Dendritic cell treated with granulocyte-macrophage colony-stimulating factor and Interleukin-4, amounts not matched to agents 40 ng/mL and 50 ng/mL, for 4 days (primary cell): ENCODE measurements around the gene MSRB3.

Source experiments
- H3K27ac Mint-ChIP-seq: one replicate; pipeline ENCODE4 v1.8.0; 2022; ENCODE audit warnings: mild to moderate bottlenecking, mixed read lengths
- H3K27me3 Mint-ChIP-seq: one replicate; pipeline ENCODE4 v1.8.0; 2022; ENCODE audit warnings: mild to moderate bottlenecking, mixed read lengths
- H3K36me3 Mint-ChIP-seq: one replicate; pipeline ENCODE4 v1.8.0; 2022; ENCODE audit warnings: low read depth, mixed read lengths
- H3K4me1 Mint-ChIP-seq: one replicate; pipeline ENCODE4 v1.8.0; 2022; ENCODE audit warnings: low read depth, mixed read lengths
- H3K4me3 Mint-ChIP-seq: one replicate; pipeline ENCODE4 v1.8.0; 2022; ENCODE audit warnings: mild to moderate bottlenecking, moderate library complexity, mixed read lengths
- H3K9me3 Mint-ChIP-seq: one replicate; pipeline ENCODE4 v1.8.0; 2022; ENCODE audit warnings: mixed read lengths
- intact Hi-C: fragments of 100-400 bp; cut with micrococcal nuclease; formaldehyde crosslinking; loops from one replicate; pipeline ENCODE4 v1.15.0; 2022

Gene MSRB3

GRCh38 chr12:65324056-65324455 lies 45.6 kb downstream of the MSRB3 start:
- intact Hi-C loops = no loop called here
- Mint-ChIP-seq H3K27me3 (no peaks in the 10 kb centered on the region), H3K4me1 (peaks cover 3% of the 10 kb centered on the region), H3K9me3 (no peaks in the 10 kb centered on the region), H3K36me3 (no peaks in the 10 kb centered on the region), H3K4me3 (no peak overlapping the region), H3K27ac (no peak overlapping the region)

- Mint-ChIP-seq H3K27ac (no peak overlapping the region), H3K4me3 (no peak overlapping the region), H3K27me3 (no peaks in the 10 kb centered on the region), H3K4me1 (no peaks in the 10 kb centered on the region), H3K36me3 (no peaks in the 10 kb centered on the region), H3K9me3 (no peaks in the 10 kb centered on the region)
- intact Hi-C loops = no loop called here
These were observed 46.1 kb downstream of the MSRB3 start for GRCh38 chr12:65324551-65324950.

GRCh38 chr12:65325183-65325582 lies 46.7 kb downstream of the MSRB3 start:
- no peaks in the 10 kb centered on the region for H3K36me3 Mint-ChIP-seq
- no peak overlapping the region for H3K27ac Mint-ChIP-seq
- H3K9me3 Mint-ChIP-seq = no peaks in the 10 kb centered on the region
- no peak overlapping the region for H3K4me3 Mint-ChIP-seq
- H3K4me1 Mint-ChIP-seq = no peaks in the 10 kb centered on the region
- intact Hi-C loops = no loop called here
- H3K27me3 Mint-ChIP-seq = no peaks in the 10 kb centered on the region

GRCh38 chr12:65326616-65327015 lies 48.1 kb downstream of the MSRB3 start:
- H3K4me1 Mint-ChIP-seq = no peaks in the 10 kb centered on the region
- H3K27me3 Mint-ChIP-seq = no peaks in the 10 kb centered on the region
- H3K36me3 Mint-ChIP-seq = no peaks in the 10 kb centered on the region
- H3K4me3 Mint-ChIP-seq = no peak overlapping the region
- no peak overlapping the region for H3K27ac Mint-ChIP-seq
- intact Hi-C loops = no loop called here
- H3K9me3 Mint-ChIP-seq = no peaks in the 10 kb centered on the region

- Mint-ChIP-seq H3K9me3 (no peaks in the 10 kb centered on the region), H3K27me3 (no peaks in the 10 kb centered on the region), H3K36me3 (no peaks in the 10 kb centered on the region), H3K4me3 (no peak overlapping the region), H3K4me1 (no peaks in the 10 kb centered on the region), H3K27ac (no peak overlapping the region)
- intact Hi-C loops = no loop called here
These were observed 49.0 kb downstream of the MSRB3 start for GRCh38 chr12:65327207-65328076.

- H3K4me1 Mint-ChIP-seq = no peaks in the 10 kb centered on the region
- no peaks in the 10 kb centered on the region for H3K36me3 Mint-ChIP-seq
- no peak overlapping the region for H3K4me3 Mint-ChIP-seq
- no peak overlapping the region for H3K27ac Mint-ChIP-seq
- H3K27me3 Mint-ChIP-seq = no peaks in the 10 kb centered on the region
- no peaks in the 10 kb centered on the region for H3K9me3 Mint-ChIP-seq
- intact Hi-C loops = no loop called here
These were observed 51.2 kb downstream of the MSRB3 start for GRCh38 chr12:65329721-65330120.

GRCh38 chr12:65330331-65330730 lies 51.8 kb downstream of the MSRB3 start:
- no peaks in the 10 kb centered on the region for H3K27me3 Mint-ChIP-seq
- no peaks in the 10 kb centered on the region for H3K4me1 Mint-ChIP-seq
- H3K9me3 Mint-ChIP-seq = no peaks in the 10 kb centered on the region
- intact Hi-C loops = no loop called here
- H3K36me3 Mint-ChIP-seq = no peaks in the 10 kb centered on the region
- H3K4me3 Mint-ChIP-seq = no peak overlapping the region
- no peak overlapping the region for H3K27ac Mint-ChIP-seq

- Mint-ChIP-seq H3K4me3 (no peak overlapping the region), H3K36me3 (no peaks in the 10 kb centered on the region), H3K9me3 (no peaks in the 10 kb centered on the region), H3K27ac (no peak overlapping the region), H3K4me1 (no peaks in the 10 kb centered on the region), H3K27me3 (no peaks in the 10 kb centered on the region)
- intact Hi-C loops = no loop called here
These were observed 53.0 kb downstream of the MSRB3 start for GRCh38 chr12:65331456-65331855.

- intact Hi-C loops = no loop called here
- no peaks in the 10 kb centered on the region for H3K36me3 Mint-ChIP-seq
- no peak overlapping the region for H3K27ac Mint-ChIP-seq
- H3K27me3 Mint-ChIP-seq = no peaks in the 10 kb centered on the region
- no peaks in the 10 kb centered on the region for H3K4me1 Mint-ChIP-seq
- no peaks in the 10 kb centered on the region for H3K9me3 Mint-ChIP-seq
- no peak overlapping the region for H3K4me3 Mint-ChIP-seq
These were observed 55.2 kb downstream of the MSRB3 start for GRCh38 chr12:65333649-65334048.

GRCh38 chr12:65334521-65334920 lies 56.0 kb downstream of the MSRB3 start:
- Mint-ChIP-seq H3K9me3 (no peaks in the 10 kb centered on the region), H3K27me3 (no peaks in the 10 kb centered on the region), H3K4me1 (no peaks in the 10 kb centered on the region), H3K4me3 (no peak overlapping the region), H3K36me3 (no peaks in the 10 kb centered on the region), H3K27ac (no peak overlapping the region)
- intact Hi-C loops = no loop called here

GRCh38 chr12:65335021-65335714 lies 56.7 kb downstream of the MSRB3 start:
- Mint-ChIP-seq H3K27ac (no peak overlapping the region), H3K4me3 (no peak overlapping the region), H3K27me3 (no peaks in the 10 kb centered on the region), H3K36me3 (no peaks in the 10 kb centered on the region), H3K9me3 (no peaks in the 10 kb centered on the region), H3K4me1 (no peaks in the 10 kb centered on the region)
- intact Hi-C loops = no loop called here

- Mint-ChIP-seq H3K4me1 (no peaks in the 10 kb centered on the region), H3K36me3 (no peaks in the 10 kb centered on the region), H3K27ac (no peak overlapping the region), H3K4me3 (no peak overlapping the region), H3K9me3 (no peaks in the 10 kb centered on the region), H3K27me3 (no peaks in the 10 kb centered on the region)
- intact Hi-C loops = no loop called here
These were observed 57.5 kb downstream of the MSRB3 start for GRCh38 chr12:65335981-65336380.

GRCh38 chr12:65339161-65339560 lies 60.7 kb downstream of the MSRB3 start:
- no peaks in the 10 kb centered on the region for H3K36me3 Mint-ChIP-seq
- no peak overlapping the region for H3K27ac Mint-ChIP-seq
- intact Hi-C loops = no loop called here
- H3K9me3 Mint-ChIP-seq = no peaks in the 10 kb centered on the region
- H3K4me1 Mint-ChIP-seq = no peaks in the 10 kb centered on the region
- H3K4me3 Mint-ChIP-seq = no peak overlapping the region
- H3K27me3 Mint-ChIP-seq = no peaks in the 10 kb centered on the region

- Mint-ChIP-seq H3K27me3 (no peaks in the 10 kb centered on the region), H3K4me3 (no peak overlapping the region), H3K9me3 (peaks cover 2% of the 10 kb centered on the region), H3K4me1 (no peaks in the 10 kb centered on the region), H3K27ac (no peak overlapping the region), H3K36me3 (no peaks in the 10 kb centered on the region)
- intact Hi-C loops = no loop called here
These were observed 64.7 kb downstream of the MSRB3 start for GRCh38 chr12:65343230-65343629.
